DOHH2 (cell line): Measurements from ENCODE around the gene KLHL28.

Experiments
- H3F3A ChIP-seq: fragments of 200-600 bp; sonication (generic), shearing (Covaris generic); 2 replicates; pipeline ENCODE4 v1.6.0; 2016; ENCODE audit warnings: antibody characterized with exemption, mild to moderate bottlenecking; ENCODE audit not compliant: control insufficient read depth, insufficient read depth
- H3K27ac ChIP-seq: fragments of 200-600 bp; sonication (generic); 2 replicates; pipeline ENCODE4 v1.5.1; 2014; ENCODE audit warnings: low read depth, mild to moderate bottlenecking, low read length, moderate library complexity
- H3K27me3 ChIP-seq: fragments of 200-600 bp; sonication (generic); 2 replicates; pipeline ENCODE4 v1.6.1; 2014; ENCODE audit warnings: mild to moderate bottlenecking, low read length, mixed read lengths; ENCODE audit not compliant: control insufficient read depth
- H3K36me3 ChIP-seq: fragments of 200-600 bp; sonication (generic); 2 replicates; pipeline ENCODE4 v1.6.1; 2014; ENCODE audit warnings: mild to moderate bottlenecking, low read length, moderate library complexity, mixed read lengths; ENCODE audit not compliant: control insufficient read depth
- H3K4me1 ChIP-seq: fragments of 200-600 bp; sonication (generic); 2 replicates; pipeline ENCODE4 v1.6.1; 2014; ENCODE audit warnings: mild to moderate bottlenecking, low read length, mixed read lengths; ENCODE audit not compliant: control insufficient read depth
- H3K4me2 ChIP-seq: fragments of 200-600 bp; sonication (generic); 2 replicates; pipeline ENCODE4 v1.6.0; 2014; ENCODE audit warnings: mild to moderate bottlenecking, low read length, moderate library complexity
- H3K4me3 ChIP-seq: fragments of 200-600 bp; sonication (generic); 2 replicates; pipeline ENCODE4 v1.5.1; 2014; ENCODE audit warnings: mild to moderate bottlenecking, low read length, mixed read lengths
- H3K79me2 ChIP-seq: fragments of 200-600 bp; sonication (generic); 2 replicates; pipeline ENCODE4 v1.6.1; 2014; ENCODE audit warnings: mild to moderate bottlenecking, low read length, mixed read lengths; ENCODE audit not compliant: control insufficient read depth
- H3K9me2 ChIP-seq: fragments of 200-600 bp; sonication (generic); replicated peaks from 2 replicates; pipeline ENCODE4 v1.6.1; 2014; ENCODE audit warnings: mild to moderate bottlenecking, low read length, mixed read lengths; ENCODE audit not compliant: control insufficient read depth
- H3K9me3 ChIP-seq: fragments of 200-600 bp; sonication (generic); 2 replicates; pipeline ENCODE4 v1.6.1; 2014; ENCODE audit warnings: antibody characterized with exemption, low read length, mixed read lengths; ENCODE audit not compliant: control insufficient read depth, insufficient read depth
- H4K20me1 ChIP-seq: fragments of 200-600 bp; sonication (generic); 2 replicates; pipeline ENCODE4 v1.6.0; 2014; ENCODE audit warnings: low read depth, mild to moderate bottlenecking, antibody characterized with exemption, low read length, moderate library complexity; ENCODE audit not compliant: control insufficient read depth, insufficient read depth
- CTCF ChIP-seq: fragments of 200-600 bp; sonication (generic); IDR thresholded peaks from one replicate; pipeline ENCODE4 v1.5.1; 2014; ENCODE audit warnings: antibody characterized with exemption, mild to moderate bottlenecking, low read depth, low read length; ENCODE audit not compliant: poor library complexity, severe bottlenecking
- EZH2phosphoT487 ChIP-seq: fragments of 200-600 bp; sonication (generic); IDR thresholded peaks from 2 replicates; pipeline ENCODE4 v1.6.1; 2017; ENCODE audit warnings: borderline replicate concordance, mild to moderate bottlenecking, antibody characterized with exemption, low read length, moderate library complexity, mixed read lengths

The KLHL28 gene

GRCh38 chr14:44952391-44953110 is 9.2 kb downstream of the KLHL28 start:
- H3K27me3 ChIP-seq, result no peaks in the 10 kb centered on the region
- no peaks in the 10 kb centered on the region for H3K36me3 ChIP-seq
- no peak overlapping the region for H3K4me2 ChIP-seq
- TF ChIP-seq EZH2phosphoT487, result no peak
- no peak overlapping the region for H3K4me3 ChIP-seq
- H3K9me2 ChIP-seq, result no peaks in the 10 kb centered on the region
- no peaks in the 10 kb centered on the region for H3K4me1 ChIP-seq
- no peak overlapping the region for H3K27ac ChIP-seq
- H3F3A ChIP-seq, result no peaks in the 10 kb centered on the region
- H3K79me2 ChIP-seq, result peaks cover 41% of the 10 kb centered on the region
- H3K9me3 ChIP-seq, result no peaks in the 10 kb centered on the region
- H4K20me1 ChIP-seq, result no peaks in the 10 kb centered on the region

GRCh38 chr14:44951051-44951450 is 10.7 kb downstream of the KLHL28 start:
- Histone ChIP-seq H3K4me2 (no peak overlapping the region), H3K4me3 (no peak overlapping the region), H3K9me2 (no peaks in the 10 kb centered on the region), H3K27ac (no peak overlapping the region), H3K27me3 (no peaks in the 10 kb centered on the region), H3F3A (no peaks in the 10 kb centered on the region), H3K79me2 (peaks cover 26% of the 10 kb centered on the region), H3K9me3 (no peaks in the 10 kb centered on the region), H3K4me1 (no peaks in the 10 kb centered on the region), H4K20me1 (no peaks in the 10 kb centered on the region), H3K36me3 (no peaks in the 10 kb centered on the region)
- TF ChIP-seq EZH2phosphoT487, result no peak
- no peak for TF ChIP-seq CTCF

- Histone ChIP-seq H3F3A (no peaks in the 10 kb centered on the region), H3K9me3 (no peaks in the 10 kb centered on the region)
Measured at GRCh38 chr14:44945264-44945663, 16.5 kb downstream of the KLHL28 start.

More at GRCh38 chr14:44945264-44945663, 16.5 kb downstream of the KLHL28 start:
- Histone ChIP-seq H3K36me3 (peaks cover 18% of the 10 kb centered on the region), H3K9me2 (no peaks in the 10 kb centered on the region), H3K4me2 (no peak overlapping the region), H3K79me2 (no peaks in the 10 kb centered on the region; the same call in 1 of the 2 replicates), H3K4me3 (no peak overlapping the region), H3K27ac (no peak overlapping the region), H3K4me1 (no peaks in the 10 kb centered on the region), H3K27me3 (no peaks in the 10 kb centered on the region), H4K20me1 (no peaks in the 10 kb centered on the region)
- TF ChIP-seq EZH2phosphoT487, result no peak
- no peak for TF ChIP-seq CTCF
